Esophagus muscularis mucosa (tissue), 4 donors: ENCODE data around the gene PEX10. TPM values are rescaled to one million over a fixed set of nuclear protein-coding genes. Genes with fewer than 3 reads are reported as not detected.

Source experiments
- DNase-seq: peaks from one replicate; pipeline ENCODE4 v3.0.0-alpha.2; 2017; ENCODE audit errors: extremely low spot score
- H3K27ac ChIP-seq, 4 donors: fragments of 200-600 bp; sonication (generic); replicated peaks in 1 of 4; 1 replicate in 3 of 4; 2 replicates in 1 of 4; pipeline ENCODE4 v1.5.1; 2016 to 2019; ENCODE audit warnings: mild to moderate bottlenecking in 1 of 4
- H3K27me3 ChIP-seq, 4 donors: fragments of 200-600 bp; sonication (generic); one replicate each; pipeline versions ENCODE4 v1.5.1 to v1.6.0; 2016 to 2019
- H3K36me3 ChIP-seq, 4 donors: fragments of 200-600 bp; sonication (generic); one replicate each; pipeline ENCODE4 v1.5.1; 2016 to 2019
- H3K4me1 ChIP-seq, 4 donors: fragments of 200-600 bp; sonication (generic); one replicate each; pipeline ENCODE4 v1.5.1; 2016 to 2019
- H3K4me3 ChIP-seq, 4 donors: fragments of 200-600 bp; sonication (generic); 1 replicate in 2 of 4; 2 replicates in 2 of 4; pipeline ENCODE4 v1.5.1; 2016 to 2019; ENCODE audit warnings: mild to moderate bottlenecking in 4 of 4, moderate library complexity in 1 of 4
- H3K9me3 ChIP-seq, 4 donors: fragments of 200-600 bp; sonication (generic); 1 replicate in 3 of 4; 2 replicates in 1 of 4; pipeline ENCODE4 v1.5.1; 2016 to 2019
- EP300 ChIP-seq: sonication (generic); formaldehyde crosslinking; IDR thresholded peaks from one replicate; pipeline ENCODE4 v1.6.1; 2017; ENCODE audit warnings: antibody characterized with exemption
- POLR2A ChIP-seq: fragments of 450-650 bp; IDR thresholded peaks from one replicate; pipeline ENCODE4 v1.6.1; 2017; ENCODE audit warnings: antibody characterized with exemption, moderate library complexity, mild to moderate bottlenecking, low read depth
- POLR2AphosphoS5 ChIP-seq, 2 donors: sonication (generic); formaldehyde crosslinking; IDR thresholded peaks; one replicate each; pipeline ENCODE4 v1.6.1; 2017; ENCODE audit warnings: antibody characterized with exemption in 2 of 2
- WGBS: methylation state at CpG from one replicate; pipeline ENCODE4 v1.1.5; 2018; 5-methylcytosine and 5-hydroxymethylcytosine counted together
- intact Hi-C: fragments of 100-400 bp; cut with DNase I; formaldehyde crosslinking; loops from one replicate; pipeline ENCODE4 v1.15.1; 2023
- total RNA-seq, 4 donors: library from RNA; depleted of rRNA; stranded (reverse); fragments of >200 nt; gene quantifications; one replicate each; pipeline versions ENCODE4 v1.1.0 to v1.2.1, GENCODE V29; 2016
- TF ChIP-seq, protein P1 (sequence below), 3 experiments: fragments of 200-600 bp in 2 of 3; fragments of 450-650 bp in 1 of 3; sonication (generic) in 2 of 3; IDR thresholded peaks; one replicate each; pipeline ENCODE4 v1.5.1; 2017 to 2019; ENCODE audit warnings: antibody characterized with exemption in 3 of 3, mild to moderate bottlenecking in 2 of 3, moderate library complexity in 1 of 3

PEX10 gene
- total RNA-seq, 4 donors from 2014 or later, result 14.2 to 27.1 (median 20.3) TPM

DNA sequence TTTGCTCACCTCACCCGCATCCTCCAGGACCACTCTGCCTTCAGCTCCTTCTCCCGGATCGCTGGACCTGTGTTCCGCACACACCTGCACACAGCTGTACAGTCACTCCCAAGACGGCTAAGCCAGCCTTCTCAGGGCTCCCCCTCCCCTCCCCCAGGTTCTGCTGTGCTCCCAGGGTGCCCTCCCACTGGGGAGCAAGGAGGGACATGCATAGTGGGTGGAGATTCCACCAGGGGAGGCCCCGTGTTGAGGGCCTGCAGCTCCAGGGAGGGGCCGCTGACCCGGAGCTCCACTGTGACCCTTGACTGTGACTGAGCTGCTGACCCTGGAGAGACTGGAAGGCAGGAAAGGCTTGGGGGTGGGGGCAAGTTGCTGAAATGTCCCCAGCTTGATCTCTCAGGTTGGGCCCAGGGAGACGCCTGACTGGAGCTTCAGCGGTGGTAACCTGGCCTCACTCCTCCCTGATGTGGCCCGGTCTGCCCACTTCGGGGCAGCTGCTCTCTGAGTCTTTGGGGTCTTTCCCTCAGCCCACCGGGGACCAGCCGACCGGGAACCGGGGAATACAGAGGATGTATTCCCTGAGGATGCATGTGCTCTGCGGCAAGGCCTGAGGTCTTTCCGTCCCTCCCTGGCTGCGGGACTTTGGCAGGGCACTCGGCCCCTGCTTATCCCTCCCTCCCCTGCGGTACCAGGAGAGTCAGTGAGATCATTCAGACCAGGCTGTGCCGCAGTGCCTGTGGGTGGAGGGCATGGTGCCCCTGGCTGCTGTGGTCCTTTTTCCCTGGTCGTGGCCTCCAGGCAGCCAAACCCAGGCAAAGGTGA lies 35.1 kb upstream of the PEX10 start:
- Histone ChIP-seq H3K27me3 (peaks cover 0 to 97% (median 20%) of the 10 kb centered on the region in 4 donors), H3K36me3 (no peaks in the 10 kb centered on the region), H3K4me1 (peaks cover 0 to 13% (median 2%) of the 10 kb centered on the region in 4 donors), H3K4me3 (no peak overlapping the region), H3K9me3 (no peaks in the 10 kb centered on the region), H3K27ac (no peak overlapping the region)
- intact Hi-C loops, result no loop called here
- TF ChIP-seq EP300 (no peak), POLR2AphosphoS5 (IDR thresholded peaks at IDR 0.05) (no peak), POLR2A (no peak)
- TF ChIP-seq, protein P1, sequence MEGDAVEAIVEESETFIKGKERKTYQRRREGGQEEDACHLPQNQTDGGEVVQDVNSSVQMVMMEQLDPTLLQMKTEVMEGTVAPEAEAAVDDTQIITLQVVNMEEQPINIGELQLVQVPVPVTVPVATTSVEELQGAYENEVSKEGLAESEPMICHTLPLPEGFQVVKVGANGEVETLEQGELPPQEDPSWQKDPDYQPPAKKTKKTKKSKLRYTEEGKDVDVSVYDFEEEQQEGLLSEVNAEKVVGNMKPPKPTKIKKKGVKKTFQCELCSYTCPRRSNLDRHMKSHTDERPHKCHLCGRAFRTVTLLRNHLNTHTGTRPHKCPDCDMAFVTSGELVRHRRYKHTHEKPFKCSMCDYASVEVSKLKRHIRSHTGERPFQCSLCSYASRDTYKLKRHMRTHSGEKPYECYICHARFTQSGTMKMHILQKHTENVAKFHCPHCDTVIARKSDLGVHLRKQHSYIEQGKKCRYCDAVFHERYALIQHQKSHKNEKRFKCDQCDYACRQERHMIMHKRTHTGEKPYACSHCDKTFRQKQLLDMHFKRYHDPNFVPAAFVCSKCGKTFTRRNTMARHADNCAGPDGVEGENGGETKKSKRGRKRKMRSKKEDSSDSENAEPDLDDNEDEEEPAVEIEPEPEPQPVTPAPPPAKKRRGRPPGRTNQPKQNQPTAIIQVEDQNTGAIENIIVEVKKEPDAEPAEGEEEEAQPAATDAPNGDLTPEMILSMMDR (IDR thresholded peaks at IDR 0.05), result no peak
- WGBS, result 76% methylated on average over 12 of the region's 23 CpGs
- DNase-seq, result no peak

DNA sequence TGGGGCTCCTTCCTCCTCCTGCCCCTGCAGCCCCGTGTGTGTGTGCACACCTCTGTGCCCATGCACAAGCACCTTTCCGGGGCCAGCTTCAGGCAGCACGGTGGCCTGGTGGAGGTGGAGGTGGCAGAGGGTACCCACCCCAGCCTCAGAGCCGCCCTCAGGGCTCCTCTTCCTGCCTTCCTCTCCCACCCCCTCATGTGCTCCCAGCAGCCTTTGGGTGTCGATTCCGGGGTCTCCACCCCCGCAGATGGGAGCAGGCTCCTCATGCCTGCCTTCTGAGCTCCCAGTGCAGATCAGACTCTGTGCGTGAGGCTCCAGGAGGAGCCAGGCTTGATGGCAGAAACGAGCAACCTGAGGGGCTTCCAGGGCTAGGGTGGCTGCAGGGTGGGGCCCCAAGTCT lies 34.5 kb upstream of the PEX10 start:
- intact Hi-C loops, result no loop called here
- TF ChIP-seq, protein P1 (IDR thresholded peaks at IDR 0.05), result no peak
- TF ChIP-seq POLR2AphosphoS5 (IDR thresholded peaks at IDR 0.05) (no peak), EP300 (no peak), POLR2A (no peak)
- H3K27me3 ChIP-seq, result peaks cover 0 to 97% (median 24%) of the 10 kb centered on the region in 4 donors
- no peak overlapping the region for H3K4me3 ChIP-seq
- WGBS, result 53% methylated on average over 6 of the region's 9 CpGs
- no peaks in the 10 kb centered on the region for H3K9me3 ChIP-seq
- no peaks in the 10 kb centered on the region for H3K36me3 ChIP-seq
- peaks cover 0 to 13% (median 2%) of the 10 kb centered on the region in 4 donors for H3K4me1 ChIP-seq
- no peak for DNase-seq
- H3K27ac ChIP-seq, result no peak overlapping the region

DNA sequence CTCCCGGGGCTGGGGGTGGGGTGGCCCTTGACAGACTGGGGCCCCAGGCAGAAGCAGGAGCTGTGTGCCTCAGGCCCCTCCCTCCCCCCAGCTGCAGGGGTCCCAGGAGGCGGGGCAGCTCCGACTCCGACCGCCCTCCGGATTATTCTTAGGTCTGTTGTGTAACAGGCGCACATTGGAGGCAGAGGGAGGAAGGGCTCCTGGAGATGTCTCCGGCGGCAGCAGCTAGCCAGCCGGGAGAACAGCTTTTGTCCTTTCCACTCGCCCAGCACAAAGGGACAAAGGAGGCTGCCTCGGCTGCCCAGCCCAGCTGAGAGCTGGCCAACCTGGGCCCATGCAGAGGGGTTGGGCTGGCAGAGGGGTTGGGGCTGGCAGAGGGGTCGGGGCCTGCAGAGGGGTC lies 34.0 kb upstream of the PEX10 start:
- no peaks in the 10 kb centered on the region for H3K36me3 ChIP-seq
- H3K27ac ChIP-seq, result no peak overlapping the region
- peaks cover 0 to 13% (median 2%) of the 10 kb centered on the region in 4 donors for H3K4me1 ChIP-seq
- peaks cover 0 to 97% (median 26%) of the 10 kb centered on the region in 4 donors for H3K27me3 ChIP-seq
- intact Hi-C loops, result no loop called here
- TF ChIP-seq POLR2A (no peak), EP300 (no peak), POLR2AphosphoS5 (IDR thresholded peaks at IDR 0.05) (no peak)
- TF ChIP-seq, protein P1 (IDR thresholded peaks at IDR 0.05), result no peak
- 16% methylated on average over 13 of the region's 13 CpGs for WGBS
- DNase-seq, result no peak
- H3K9me3 ChIP-seq, result no peaks in the 10 kb centered on the region
- no peak overlapping the region for H3K4me3 ChIP-seq

DNA sequence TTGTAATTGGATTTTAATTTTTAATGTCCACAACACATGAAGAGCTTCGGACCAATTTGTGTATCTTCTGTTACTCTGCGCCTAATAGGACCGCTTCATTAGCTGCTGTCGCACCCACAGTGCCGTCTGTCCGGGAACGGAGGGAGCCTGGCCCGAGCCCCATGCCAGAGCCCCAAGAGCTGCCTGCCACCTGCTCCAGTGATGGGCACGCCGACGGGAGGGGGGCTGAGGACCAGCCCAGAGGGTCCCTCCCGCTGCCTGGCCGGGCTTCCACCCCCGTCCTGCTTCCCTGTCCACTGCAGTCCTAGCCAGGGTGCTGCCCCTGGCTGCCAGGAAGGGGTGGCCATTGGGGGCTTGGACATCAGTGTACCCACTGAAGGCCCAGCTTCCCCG lies 33.5 kb upstream of the PEX10 start:
- Histone ChIP-seq H3K27ac (no peak overlapping the region), H3K27me3 (peaks cover 0 to 97% (median 26%) of the 10 kb centered on the region in 4 donors), H3K4me1 (peaks cover 0 to 13% (median 2%) of the 10 kb centered on the region in 4 donors), H3K4me3 (no peak overlapping the region), H3K9me3 (no peaks in the 10 kb centered on the region), H3K36me3 (no peaks in the 10 kb centered on the region)
- TF ChIP-seq EP300, result no peak
- TF ChIP-seq POLR2AphosphoS5 (IDR thresholded peaks at IDR 0.05), result no peak
- no peak for TF ChIP-seq POLR2A
- TF ChIP-seq, protein P1 (IDR thresholded peaks at IDR 0.05), result no peak
- intact Hi-C loops, result no loop called here
- DNase-seq, result no peak
- WGBS, result 92% methylated on average over 4 of the region's 15 CpGs
